RKO (cell line): ENCODE measurements around the gene IGFLR1.
"Not testable (repeated sequence)": the region's sequence is repeated elsewhere in the genome, so short reads cannot be mapped to it uniquely, and the experiment has no call there.

Experiments used
- DNase-seq: peaks from one replicate; pipeline ENCODE4 v3.0.0-alpha.2; 2016; ENCODE audit warnings: low spot score

IGFLR1 gene

DNA sequence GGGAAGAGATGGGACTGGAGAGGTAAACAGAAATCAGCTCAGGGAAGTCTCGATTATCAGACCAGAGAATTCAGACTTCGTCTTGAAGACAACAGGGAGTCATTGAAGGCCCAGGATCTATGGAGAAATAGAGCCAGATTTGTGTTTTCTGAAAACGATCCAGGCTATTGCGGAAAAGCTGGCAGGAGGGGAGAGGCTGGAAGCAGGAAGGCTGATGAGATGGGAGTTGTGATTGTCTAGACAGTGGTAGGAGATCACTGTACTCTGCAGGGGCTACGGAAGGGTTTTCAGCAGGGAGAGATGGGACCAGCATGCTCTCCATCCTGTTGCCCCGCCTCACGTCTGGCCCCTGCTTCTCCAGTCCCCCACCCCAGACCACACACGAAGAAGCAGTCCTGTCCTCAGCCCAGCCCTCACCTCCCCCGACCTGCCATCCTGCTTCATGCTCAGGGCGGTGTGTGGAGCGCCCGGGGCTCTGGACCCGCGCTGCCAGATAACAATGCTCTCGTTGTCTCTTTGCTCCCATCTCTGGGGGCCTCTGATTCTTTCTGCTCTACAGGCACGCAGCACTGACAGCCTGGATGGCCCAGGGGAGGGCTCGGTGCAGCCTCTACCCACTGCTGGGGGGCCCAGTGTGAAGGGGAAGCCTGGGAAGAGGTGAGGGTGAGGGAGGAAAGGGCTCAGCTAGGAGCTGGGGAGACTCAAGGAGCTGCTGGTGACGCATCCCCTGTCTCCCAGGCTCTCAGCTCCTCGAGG is 35.0 kb upstream of the IGFLR1 start:
- no peak for DNase-seq

DNA sequence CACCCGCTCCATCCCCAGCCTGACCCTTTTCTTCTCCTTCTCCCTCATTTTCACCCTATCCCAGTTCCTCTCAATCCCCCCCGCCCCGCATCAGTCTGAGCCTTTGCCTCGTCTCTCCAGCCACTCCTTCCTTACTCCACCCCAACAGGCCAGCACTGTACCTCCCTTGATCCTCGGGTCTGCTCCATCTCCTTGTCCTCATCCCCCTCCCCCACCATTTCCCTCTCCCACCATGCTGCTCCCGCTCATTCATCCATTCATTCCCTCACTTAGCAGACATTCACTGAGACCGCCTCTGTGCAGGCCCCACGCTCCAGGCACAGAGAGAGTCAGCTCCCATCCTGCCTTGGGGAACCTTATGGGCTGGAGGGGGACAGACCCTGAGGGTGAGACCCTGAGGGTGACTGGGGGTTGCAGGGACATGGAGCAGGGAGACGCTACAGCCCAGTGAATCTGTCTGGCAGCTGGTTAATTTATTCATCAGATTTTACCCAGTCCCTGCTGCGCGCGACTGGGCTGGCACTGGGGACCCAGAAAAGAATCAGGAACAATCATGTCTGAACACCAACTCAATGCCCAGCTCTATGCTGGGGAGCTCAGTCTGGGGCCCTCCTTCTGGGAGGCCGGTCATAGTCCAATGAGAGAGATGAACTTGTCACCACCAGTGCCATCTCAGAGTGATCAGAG is 34.0 kb upstream of the IGFLR1 start:
- DNase-seq = no peak

DNA sequence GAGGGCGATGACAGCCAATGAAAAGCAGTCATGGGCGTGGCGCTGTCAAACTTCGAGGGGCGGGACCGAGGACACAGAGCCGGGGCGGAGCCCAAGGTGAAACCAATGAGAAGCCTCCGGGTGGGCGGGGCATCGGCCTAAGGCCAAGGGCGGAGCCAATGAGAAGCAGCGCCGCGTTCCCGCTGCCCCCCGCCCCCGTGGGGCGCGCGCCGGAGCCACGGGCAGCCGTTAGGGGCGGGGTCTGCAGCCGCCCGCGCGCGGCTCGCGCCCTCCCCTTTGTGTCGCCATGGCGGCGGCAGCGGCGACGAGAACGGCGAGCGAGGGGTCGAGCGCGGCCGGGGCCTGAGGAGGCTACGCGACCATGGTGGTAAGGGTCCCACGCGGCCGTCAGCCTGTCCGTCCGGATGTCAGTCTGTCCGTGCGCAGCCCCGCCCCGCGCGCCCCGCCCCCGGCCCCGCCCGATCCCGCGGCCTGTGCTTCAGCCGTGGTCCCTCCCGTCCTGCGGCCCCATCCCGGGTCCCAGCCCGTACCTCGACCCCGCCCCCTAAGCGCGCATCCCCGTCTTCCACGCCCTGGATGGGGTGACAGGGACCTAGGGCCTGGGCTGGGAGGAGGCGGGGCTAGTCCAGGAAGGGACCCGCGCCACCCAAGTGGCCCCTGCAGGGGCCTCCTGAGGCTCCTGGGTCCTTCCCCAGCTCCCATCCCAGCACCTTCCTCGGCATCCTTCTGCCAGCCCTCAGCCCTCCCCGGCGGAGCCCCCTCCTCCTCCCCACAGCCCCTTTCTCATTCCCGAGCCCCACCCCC is 33.2 kb upstream of the IGFLR1 start, which contains the start of gene ARHGAP33:
ARHGAP33 (plus strand) TSS at position 267 of the 804 bp plus-strand sequence; CDS start at position 362, 95 bp downstream.
- peak; percentile 95 for DNase-seq

GRCh38 chr19:35775046-35775297 is 32.7 kb upstream of the IGFLR1 start:
- no peak for DNase-seq

GRCh38 chr19:35774274-35775045 is 32.2 kb upstream of the IGFLR1 start:
- no peak for DNase-seq

GRCh38 chr19:35773020-35773806 is 31.0 kb upstream of the IGFLR1 start:
- peak; percentile 43 for DNase-seq

DNA sequence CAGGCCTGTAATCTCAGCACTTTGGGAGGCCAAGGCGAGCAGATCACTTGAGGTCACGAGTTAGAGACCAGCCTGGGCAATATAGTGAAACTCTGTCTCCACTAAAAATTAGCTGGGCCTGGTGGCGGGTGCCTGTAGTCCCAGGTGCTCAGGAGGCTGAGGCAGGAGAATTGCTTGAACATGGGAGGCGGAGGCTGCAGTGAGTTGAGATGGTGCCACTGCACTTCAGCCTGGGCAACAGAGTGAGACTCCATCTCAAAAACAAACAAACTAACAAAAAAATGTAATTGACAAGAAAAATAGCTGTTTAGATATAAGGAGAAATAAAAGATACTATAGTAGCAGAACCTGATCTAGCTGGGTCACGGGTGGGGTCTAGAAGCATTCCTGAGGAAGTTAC is 30.1 kb upstream of the IGFLR1 start:
- DNase-seq = not testable (repeated sequence)

DNA sequence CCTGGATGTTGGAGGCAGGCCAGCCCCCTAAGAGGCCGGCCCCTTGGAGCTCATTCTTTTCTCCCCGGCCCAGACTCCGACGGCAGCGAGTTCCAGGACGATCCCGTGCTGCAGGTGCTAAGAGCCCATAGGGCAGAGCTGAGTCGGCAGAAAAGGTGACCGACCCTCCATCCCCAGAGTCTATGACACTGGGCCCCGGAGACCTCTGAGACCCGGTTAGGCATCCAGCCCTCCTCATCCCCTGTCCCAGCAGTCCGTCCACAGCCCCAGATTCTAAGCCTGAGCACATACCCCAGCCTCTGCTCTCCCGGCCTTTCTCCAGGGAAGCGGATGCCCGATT is 25.8 kb upstream of the IGFLR1 start:
- no peak for DNase-seq

GRCh38 chr19:35767288-35768081 is 25.2 kb upstream of the IGFLR1 start:
- no peak for DNase-seq

GRCh38 chr19:35766571-35767104 is 24.4 kb upstream of the IGFLR1 start:
- no peak for DNase-seq

DNA sequence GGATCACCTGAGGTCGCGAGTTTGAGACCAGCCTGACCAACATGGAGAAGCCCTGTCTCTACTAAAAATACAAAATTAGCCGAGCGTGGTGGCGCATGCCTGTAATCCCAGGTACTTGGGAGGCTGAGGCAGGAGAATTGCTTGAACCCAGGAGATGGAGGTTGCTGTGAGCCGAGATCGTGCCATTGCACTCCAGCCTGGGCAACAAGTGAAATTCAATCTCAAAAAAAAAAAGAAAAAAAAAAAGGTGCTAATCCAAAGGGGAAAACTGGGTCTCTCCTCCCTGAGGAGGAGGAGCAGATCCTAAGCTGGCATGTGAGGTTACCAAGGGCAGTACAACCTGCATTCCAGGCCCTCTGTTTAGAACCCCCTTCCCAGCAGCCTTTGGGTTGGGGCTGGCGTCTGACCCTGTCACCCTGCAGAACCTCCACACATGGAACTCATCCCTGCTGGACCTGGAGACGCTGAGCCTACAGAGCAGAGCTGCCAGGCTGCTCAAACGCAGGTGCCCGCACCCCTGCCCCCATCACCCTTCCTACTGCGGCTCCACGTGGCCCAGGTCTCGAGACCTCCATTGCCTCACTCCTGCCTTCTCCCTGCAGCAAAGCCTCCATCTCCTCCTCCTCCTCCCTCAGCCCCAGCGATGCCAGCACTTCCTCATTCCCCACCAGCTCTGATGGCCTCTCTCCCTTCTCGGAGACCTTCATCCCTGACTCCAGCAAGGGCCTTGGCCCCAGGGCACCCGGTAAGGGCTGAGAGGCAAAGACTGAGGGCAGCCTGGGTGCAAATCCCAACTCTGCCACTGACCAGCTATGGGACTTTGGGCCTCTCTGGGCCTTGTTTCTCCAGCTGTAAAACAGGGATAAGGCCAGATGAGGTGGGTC is 22.4 kb upstream of the IGFLR1 start:
- no peak for DNase-seq

DNA sequence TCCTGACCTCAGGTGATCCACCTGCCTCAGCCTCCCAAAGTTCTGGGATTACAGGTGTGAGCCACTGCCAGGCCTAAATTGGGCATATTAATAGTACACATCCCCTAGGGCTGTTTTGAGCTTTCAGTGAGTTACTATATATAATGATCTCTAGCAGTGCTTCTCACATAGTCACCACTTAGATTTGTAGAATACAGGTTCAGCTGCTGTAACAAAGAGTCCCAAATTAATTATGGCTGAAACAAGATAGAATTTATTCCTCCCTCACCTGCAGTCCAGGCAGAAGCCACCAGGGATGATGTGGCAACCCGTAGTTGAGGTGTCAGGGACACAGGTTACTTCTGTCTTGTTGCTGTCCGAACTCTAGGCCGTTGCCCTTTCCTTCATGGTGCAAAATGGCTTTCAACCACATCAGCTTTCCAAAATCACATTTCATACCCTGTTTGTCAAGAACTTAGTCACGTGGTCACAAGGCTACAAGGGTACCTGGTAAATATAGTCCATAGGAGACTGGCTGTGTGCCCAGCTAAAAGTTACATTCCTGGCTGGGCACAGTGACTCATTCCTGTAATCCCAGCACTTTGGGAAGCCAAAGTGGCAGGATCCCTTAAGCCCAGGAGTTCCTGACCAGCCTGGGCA is 18.6 kb upstream of the IGFLR1 start:
- no peak for DNase-seq

DNA sequence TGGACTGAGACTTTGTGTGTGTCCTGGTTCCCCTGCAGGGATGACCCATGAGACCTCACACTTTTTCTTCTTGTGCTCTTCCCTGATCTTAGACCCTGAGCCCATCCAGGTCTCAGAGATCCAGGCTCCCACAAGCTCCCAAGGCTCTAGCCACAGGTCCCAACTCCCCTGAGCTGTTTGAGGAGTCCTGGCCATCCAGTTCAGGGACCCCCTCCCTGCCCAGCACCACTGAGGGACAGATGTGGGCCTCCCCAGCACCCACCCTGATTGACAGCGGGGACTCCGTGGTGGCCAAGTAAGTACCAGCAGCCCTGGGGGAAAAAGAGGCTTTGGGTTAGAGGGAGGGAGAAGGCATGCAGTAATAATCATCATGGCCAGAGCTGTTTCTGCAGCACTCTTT is 17.4 kb upstream of the IGFLR1 start:
- DNase-seq = no peak

GRCh38 chr19:35757749-35758608 is 15.7 kb upstream of the IGFLR1 start, which contains the start of gene PROSER3:
Gene PROSER3 (plus strand): TSS chr19:35758176. CDS start chr19:35758216, 40 bp downstream.
- peak; percentile 100 for DNase-seq

DNA sequence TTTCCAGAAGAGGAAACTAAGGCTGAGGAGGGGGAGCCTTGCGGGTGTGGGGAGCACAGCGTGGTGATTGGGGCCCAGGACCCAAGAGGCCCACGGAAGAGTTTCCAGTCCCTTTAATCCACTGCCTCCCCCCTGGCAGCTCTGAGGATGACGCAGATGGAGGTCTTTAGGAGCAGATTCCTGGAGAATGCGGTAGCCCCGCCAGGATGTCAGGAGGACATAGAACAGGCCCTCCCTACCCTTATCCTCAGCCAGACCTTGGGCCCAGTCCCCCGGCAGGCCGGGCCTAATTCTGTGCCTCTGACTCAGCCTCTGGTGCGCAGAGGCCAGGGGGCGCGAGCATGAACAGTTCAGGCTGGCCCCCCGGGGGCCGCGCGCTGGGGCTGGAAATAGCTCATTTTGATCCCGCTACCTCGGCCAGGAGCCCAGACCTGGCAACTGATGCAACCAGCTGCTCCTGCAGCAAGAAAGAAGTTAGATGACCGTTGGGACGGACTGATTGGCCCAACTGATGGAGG is 15.0 kb upstream of the IGFLR1 start:
- peak; percentile 83 for DNase-seq

GRCh38 chr19:35756377-35757230 is 14.4 kb upstream of the IGFLR1 start, which contains the start of gene HSPB6:
Gene HSPB6 (minus strand): TSS chr19:35757029. CDS start chr19:35757008, 21 bp downstream.
- DNase-seq = no peak
